Bronchial epithelial cell (primary cell): ENCODE results near the gene EIPR1. TPM values are rescaled to one million over a fixed set of nuclear protein-coding genes. Genes with fewer than 3 reads are reported as not detected.

Source experiments
- DNase-seq: peaks from one replicate; pipeline ENCODE4 v3.0.0-alpha.2; 2010; ENCODE audit warnings: low read depth
- FAIRE-seq: peaks from 2 replicates; lab custom pipeline; 2011; peaks lifted over from hg19 to GRCh38; lab: Jason Lieb, UNC
- H3K27me3 ChIP-seq: 2 replicates; pipeline ENCODE4 v1.5.1; 2011; ENCODE audit warnings: low read length; ENCODE audit not compliant: control insufficient read depth, insufficient read depth
- H3K36me3 ChIP-seq: 2 replicates; pipeline ENCODE4 v1.5.1; 2011; ENCODE audit warnings: low read length; ENCODE audit not compliant: control insufficient read depth, insufficient read depth
- H3K4me3 ChIP-seq: 2 replicates; pipeline ENCODE4 v1.5.1; 2011; ENCODE audit warnings: mild to moderate bottlenecking, low read depth, low read length, control low read depth
- total RNA-seq: library from RNA; depleted of rRNA; stranded (reverse); fragments of >200 nt; gene quantifications from 2 replicates; pipeline ENCODE4 v1.2.1, GENCODE V29; 2014
- TF ChIP-seq, protein P1 (sequence below): IDR thresholded peaks from 2 replicates; pipeline ENCODE4 v1.5.1; 2011; ENCODE audit warnings: mild to moderate bottlenecking, moderate library complexity, low read length, control low read depth, inconsistent platforms; ENCODE audit not compliant: insufficient read depth, severe bottlenecking

Gene EIPR1
- total RNA-seq, 1 donor from 2014 or later = 44.5 TPM

DNA sequence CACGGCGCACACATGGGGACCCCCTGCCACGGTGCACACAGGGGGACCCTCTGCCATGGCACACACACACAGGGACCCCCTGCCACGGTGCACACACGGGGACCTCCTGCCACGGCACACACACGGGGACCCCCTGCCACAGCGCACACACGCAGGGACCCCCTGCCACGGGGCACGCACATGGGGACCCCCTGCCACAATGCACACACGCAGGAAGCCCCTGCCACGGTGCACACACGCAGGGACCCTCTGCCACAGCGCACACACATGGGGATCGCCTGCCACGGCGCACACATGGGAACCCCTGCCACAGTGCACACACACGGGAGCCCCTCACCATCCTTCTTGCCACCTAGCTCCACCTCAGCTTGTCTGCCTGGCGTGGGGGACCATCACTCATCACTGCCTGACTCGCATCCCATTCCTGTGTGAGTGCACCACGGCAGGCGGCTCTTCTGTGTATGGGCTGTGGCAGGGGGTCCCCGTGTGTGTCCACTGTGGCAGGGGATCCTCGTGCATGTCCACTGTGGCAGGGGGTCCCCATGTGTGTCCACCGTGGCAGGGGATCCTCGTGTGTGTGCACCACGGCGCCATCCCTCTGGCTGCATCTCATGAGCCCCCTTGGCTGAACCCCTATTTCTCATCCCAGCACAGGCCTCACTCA is 206.7 kb downstream of the EIPR1 start:
- H3K4me3 ChIP-seq = no peak overlapping the region
- DNase-seq (no peak), FAIRE-seq (no peak)
- TF ChIP-seq, protein P1, sequence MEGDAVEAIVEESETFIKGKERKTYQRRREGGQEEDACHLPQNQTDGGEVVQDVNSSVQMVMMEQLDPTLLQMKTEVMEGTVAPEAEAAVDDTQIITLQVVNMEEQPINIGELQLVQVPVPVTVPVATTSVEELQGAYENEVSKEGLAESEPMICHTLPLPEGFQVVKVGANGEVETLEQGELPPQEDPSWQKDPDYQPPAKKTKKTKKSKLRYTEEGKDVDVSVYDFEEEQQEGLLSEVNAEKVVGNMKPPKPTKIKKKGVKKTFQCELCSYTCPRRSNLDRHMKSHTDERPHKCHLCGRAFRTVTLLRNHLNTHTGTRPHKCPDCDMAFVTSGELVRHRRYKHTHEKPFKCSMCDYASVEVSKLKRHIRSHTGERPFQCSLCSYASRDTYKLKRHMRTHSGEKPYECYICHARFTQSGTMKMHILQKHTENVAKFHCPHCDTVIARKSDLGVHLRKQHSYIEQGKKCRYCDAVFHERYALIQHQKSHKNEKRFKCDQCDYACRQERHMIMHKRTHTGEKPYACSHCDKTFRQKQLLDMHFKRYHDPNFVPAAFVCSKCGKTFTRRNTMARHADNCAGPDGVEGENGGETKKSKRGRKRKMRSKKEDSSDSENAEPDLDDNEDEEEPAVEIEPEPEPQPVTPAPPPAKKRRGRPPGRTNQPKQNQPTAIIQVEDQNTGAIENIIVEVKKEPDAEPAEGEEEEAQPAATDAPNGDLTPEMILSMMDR = no peak
- no peaks in the 10 kb centered on the region for H3K36me3 ChIP-seq
- no peaks in the 10 kb centered on the region for H3K27me3 ChIP-seq

DNA sequence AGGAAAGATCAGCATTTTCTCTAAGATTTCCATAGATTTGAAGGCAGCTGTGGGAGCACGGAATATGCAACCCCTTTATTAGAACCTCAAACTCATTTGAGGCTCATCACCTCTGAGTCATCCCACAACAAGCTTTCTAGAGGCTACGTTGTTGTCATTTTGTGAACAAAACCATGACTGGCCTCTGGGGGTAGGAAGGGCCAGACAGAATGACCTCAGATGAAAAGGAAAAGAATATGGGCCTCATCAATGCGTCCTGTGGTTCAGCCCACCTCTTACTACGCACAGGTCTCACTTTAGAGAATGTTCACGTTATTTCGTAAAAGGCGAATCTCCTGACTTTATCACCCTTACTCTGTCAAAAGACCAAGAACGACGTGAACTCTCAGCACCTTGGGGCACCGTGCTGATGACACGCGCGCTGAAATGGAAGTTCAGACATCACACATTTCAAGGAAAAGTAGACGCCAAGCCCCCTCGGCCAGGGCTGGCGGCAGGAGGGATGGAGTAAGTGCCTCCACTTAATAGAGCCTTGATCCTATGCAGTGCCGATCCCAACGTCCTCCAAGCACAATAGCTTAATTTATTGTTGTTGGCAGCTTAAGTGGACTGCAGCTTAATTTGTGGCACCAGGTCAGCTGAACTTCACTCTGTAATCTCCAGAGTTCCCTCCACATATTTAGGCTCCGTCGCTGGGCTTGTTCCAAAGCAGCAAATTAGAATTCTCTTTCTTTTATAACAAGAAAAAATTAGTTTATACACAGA is 208.3 kb downstream of the EIPR1 start:
- Histone ChIP-seq H3K36me3 (no peaks in the 10 kb centered on the region), H3K4me3 (no peak overlapping the region), H3K27me3 (no peaks in the 10 kb centered on the region)
- DNase-seq (peak; percentile 19), FAIRE-seq (no peak)
- TF ChIP-seq, protein P1 = no peak

DNA sequence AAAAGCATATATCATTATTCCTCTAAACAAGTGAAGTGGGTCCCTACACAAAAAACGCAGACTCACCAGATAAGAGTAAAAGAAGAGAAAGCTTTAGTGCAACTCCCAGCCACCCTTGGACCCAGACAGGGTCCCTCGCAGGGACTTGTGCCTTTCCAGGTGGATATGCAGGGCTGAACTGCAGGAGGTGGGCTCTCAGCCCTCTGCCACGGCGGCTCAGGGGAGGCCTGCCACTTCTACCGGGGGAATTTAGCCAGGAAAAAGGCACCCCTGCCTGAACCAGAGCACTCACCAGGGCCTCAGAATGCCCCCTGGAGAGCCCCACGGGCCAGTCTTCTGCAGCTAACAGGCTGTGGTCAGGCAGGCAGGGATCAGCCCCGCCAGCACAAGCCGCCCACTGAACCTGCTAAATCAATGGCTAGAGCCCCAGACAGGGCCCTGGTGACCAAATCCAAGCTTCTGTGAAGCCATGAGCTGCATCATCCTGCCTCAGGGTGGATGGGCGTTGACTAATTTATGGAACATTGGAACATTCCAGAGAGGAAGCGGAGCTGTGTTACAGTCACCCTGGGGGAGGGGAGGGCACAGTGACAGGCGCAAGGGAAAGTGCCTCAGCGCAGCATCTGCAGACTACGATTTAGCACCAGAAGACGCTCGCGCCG is 209.3 kb downstream of the EIPR1 start:
- FAIRE-seq (no peak), DNase-seq (peak; percentile 50)
- no peaks in the 10 kb centered on the region for H3K27me3 ChIP-seq
- no peaks in the 10 kb centered on the region for H3K36me3 ChIP-seq
- H3K4me3 ChIP-seq = no peak overlapping the region
- TF ChIP-seq, protein P1 = no peak

DNA sequence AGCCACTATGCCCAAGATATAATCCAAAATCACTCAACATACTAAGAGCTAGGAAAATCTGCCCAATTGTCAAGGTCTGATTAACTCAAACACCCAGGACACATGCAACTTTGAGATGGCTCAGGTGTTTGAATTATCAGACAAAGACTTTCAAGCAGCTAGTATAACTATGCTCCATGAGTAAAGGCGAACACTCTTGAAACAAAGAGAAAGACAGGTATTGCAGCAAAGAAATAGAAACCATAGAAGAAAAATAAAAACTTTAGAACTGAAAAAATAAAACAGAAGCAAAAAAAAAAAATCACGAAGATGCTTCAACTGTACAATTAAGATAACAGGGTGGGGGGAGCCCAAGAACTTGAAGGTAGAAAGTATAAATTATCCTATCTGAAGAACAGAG is 214.2 kb downstream of the EIPR1 start:
- TF ChIP-seq, protein P1 = no peak
- Histone ChIP-seq H3K36me3 (no peaks in the 10 kb centered on the region), H3K4me3 (no peak overlapping the region), H3K27me3 (no peaks in the 10 kb centered on the region)
- FAIRE-seq (no peak), DNase-seq (no peak)

DNA sequence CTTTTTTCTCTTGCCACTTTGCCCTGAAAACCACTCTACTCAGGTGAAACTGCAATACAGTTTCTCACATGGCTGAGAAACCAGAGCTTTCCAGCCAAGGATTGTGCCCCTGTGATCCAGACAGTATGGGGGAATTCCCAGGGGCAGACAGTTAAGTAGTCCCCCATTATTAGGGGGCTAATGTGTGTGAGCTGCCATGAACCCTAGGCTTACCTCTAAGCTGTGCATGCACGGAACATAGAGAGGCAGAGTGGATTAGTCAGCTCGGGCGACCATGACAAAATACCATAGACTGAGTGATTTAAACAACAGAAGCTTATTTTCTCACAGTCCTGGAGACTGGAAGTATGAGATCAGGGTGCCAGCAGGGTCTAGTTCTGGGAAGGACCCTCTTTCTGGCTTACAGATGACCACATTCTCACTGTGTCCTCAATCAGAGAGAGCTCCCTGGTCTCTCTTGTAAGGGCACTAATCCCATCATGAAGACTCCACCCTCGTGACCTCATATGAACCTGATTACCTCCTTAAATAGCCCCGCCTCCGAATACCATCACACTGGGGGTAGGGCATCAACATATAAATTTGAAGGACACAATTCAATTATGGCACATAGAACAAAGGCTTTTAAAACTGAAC is 215.1 kb downstream of the EIPR1 start:
- Histone ChIP-seq H3K27me3 (no peaks in the 10 kb centered on the region), H3K36me3 (no peaks in the 10 kb centered on the region), H3K4me3 (no peak overlapping the region)
- no peak for FAIRE-seq
- TF ChIP-seq, protein P1 = no peak
- DNase-seq = no peak
